Liver (tissue), 9 donors: Measurements from ENCODE around the gene LRRC26. TPM values are rescaled to one million over a fixed set of nuclear protein-coding genes. Genes with fewer than 3 reads are reported as not detected.

Experiments
- DNase-seq: peaks from one replicate; pipeline ENCODE4 v3.0.0-alpha.2; 2017; ENCODE audit warnings: low spot score
- H3K27ac ChIP-seq, 2 donors: one replicate each; pipeline ENCODE4 v1.7.0; 2013; ENCODE audit warnings: inconsistent platforms in 2 of 2, low read length in 2 of 2, control low read depth in 1 of 2, low read depth in 1 of 2, mild to moderate bottlenecking in 1 of 2
- H3K27me3 ChIP-seq, 4 donors: one replicate each; pipeline versions ENCODE4 v1.6.1 to v1.7.0; 2013; ENCODE audit warnings: low read length in 3 of 4, inconsistent platforms in 1 of 4, mild to moderate bottlenecking in 1 of 4, moderate library complexity in 1 of 4; ENCODE audit not compliant: control insufficient read depth in 4 of 4, insufficient read depth in 4 of 4
- H3K36me3 ChIP-seq, 4 donors: one replicate each; pipeline versions ENCODE4 v1.6.1 to v1.7.0; 2013; ENCODE audit warnings: low read length in 3 of 4, mild to moderate bottlenecking in 3 of 4, low read depth in 1 of 4, moderate library complexity in 1 of 4; ENCODE audit not compliant: control insufficient read depth in 4 of 4, insufficient read depth in 3 of 4
- H3K4me1 ChIP-seq, 4 donors: one replicate each; pipeline versions ENCODE4 v1.6.1 to v1.7.0; 2013; ENCODE audit warnings: low read length in 3 of 4, mild to moderate bottlenecking in 3 of 4, moderate library complexity in 1 of 4; ENCODE audit not compliant: control insufficient read depth in 4 of 4, insufficient read depth in 4 of 4
- H3K4me3 ChIP-seq, 3 donors: one replicate each; pipeline versions ENCODE4 v1.6.1 to v1.7.0; 2013; ENCODE audit warnings: low read length in 3 of 3, control low read depth in 1 of 3, low read depth in 1 of 3, mild to moderate bottlenecking in 1 of 3
- H3K9ac ChIP-seq, 2 donors: one replicate each; pipeline ENCODE4 v1.7.0; 2013; ENCODE audit warnings: low read length in 2 of 2, mild to moderate bottlenecking in 2 of 2, moderate library complexity in 2 of 2, control low read depth in 1 of 2, low read depth in 1 of 2
- H3K9me3 ChIP-seq, 4 donors: one replicate each; pipeline versions ENCODE4 v1.6.1 to v1.7.0; 2013; ENCODE audit warnings: low read length in 3 of 4; ENCODE audit not compliant: control insufficient read depth in 4 of 4
- EGR1 ChIP-seq, 2 donors: IDR thresholded peaks; 2 replicates each; pipeline ENCODE4 v1.6.1; 2016 to 2018; ENCODE audit warnings: antibody characterized with exemption in 2 of 2, low read depth in 2 of 2
- FOXA2 ChIP-seq: IDR thresholded peaks from 2 replicates; pipeline ENCODE4 v1.6.1; 2016; ENCODE audit warnings: antibody characterized with exemption
- GABPA ChIP-seq, 2 donors: IDR thresholded peaks in 1 of 2; conservative IDR thresholded peaks in 1 of 2; 2 replicates each; pipeline ENCODE4 v1.6.1; 2016; ENCODE audit warnings: antibody characterized with exemption in 2 of 2, mild to moderate bottlenecking in 1 of 2, moderate library complexity in 1 of 2
- HNF4A ChIP-seq, 2 donors: conservative IDR thresholded peaks; 2 replicates each; pipeline ENCODE4 v1.6.1; 2016; ENCODE audit warnings: antibody characterized with exemption in 2 of 2, mild to moderate bottlenecking in 2 of 2
- HNF4G ChIP-seq: IDR thresholded peaks from 2 replicates; pipeline ENCODE4 v1.6.1; 2016; ENCODE audit warnings: antibody characterized with exemption
- JUND ChIP-seq, 2 donors: IDR thresholded peaks; 2 replicates each; pipeline ENCODE4 v1.6.1; 2016; ENCODE audit warnings: antibody characterized with exemption in 2 of 2
- NR2F2 ChIP-seq: IDR thresholded peaks from 2 replicates; pipeline ENCODE4 v1.6.1; 2016; ENCODE audit warnings: antibody characterized with exemption
- RAD21 ChIP-seq, 2 donors: IDR thresholded peaks; 2 replicates each; pipeline ENCODE4 v1.6.1; 2016; ENCODE audit warnings: antibody characterized with exemption in 2 of 2, mild to moderate bottlenecking in 2 of 2
- TAF1 ChIP-seq: conservative IDR thresholded peaks from 2 replicates; pipeline ENCODE4 v1.6.1; 2016; ENCODE audit warnings: antibody characterized with exemption, mild to moderate bottlenecking
- YY1 ChIP-seq: IDR thresholded peaks from 2 replicates; pipeline ENCODE4 v1.6.1; 2016; ENCODE audit warnings: antibody characterized with exemption, mild to moderate bottlenecking
- WGBS: extraction: QIAGEN DNeasy Blood & Tissue Kit; methylation state at CpG from one replicate; pipeline ENCODE4 v1.1.7; 2013; 5-methylcytosine and 5-hydroxymethylcytosine counted together
- polyA plus RNA-seq, 2 donors: library from polyadenylated mRNA; stranded (reverse) in 1 of 2; unstranded in 1 of 2; fragments of 200-250 nt in 1 of 2; fragments of >200 nt in 1 of 2; fragmentation: Nextera tagmentation in 1 of 2; extraction: Ambion mirVana in 1 of 2; gene quantifications; one replicate each; pipeline versions ENCODE4 v1.2.1 to v1.2.3, GENCODE V29; 2013 to 2015
- total RNA-seq, 2 donors: library from RNA; depleted of rRNA; stranded (reverse); fragments of >200 nt; gene quantifications; one replicate each; pipeline ENCODE4 v1.2.3, GENCODE V29; 2014
- TF ChIP-seq, protein P1 (sequence below): IDR thresholded peaks from 2 replicates; pipeline ENCODE4 v1.6.1; 2016; ENCODE audit warnings: antibody characterized with exemption
- TF ChIP-seq, protein P2 (sequence below): fragments of 150-350 bp; IDR thresholded peaks from 2 replicates; pipeline ENCODE4 v1.5.1; 2017; ENCODE audit warnings: improper control_type of control experiment, low read depth, low read length; ENCODE audit not compliant: missing input control
- TF ChIP-seq, protein P3 (sequence below): IDR thresholded peaks from 2 replicates; pipeline ENCODE4 v1.6.1; 2016; ENCODE audit warnings: antibody characterized with exemption
- TF ChIP-seq, protein P4 (sequence below): IDR thresholded peaks from 2 replicates; pipeline ENCODE4 v1.6.1; 2016; ENCODE audit warnings: antibody characterized with exemption
- donor health status: healthy.
- donor health status: healthy.
- donor health status: healthy.
- donor health status: healthy.
- donor health status: healthy.

Gene LRRC26
- total and polyA plus RNA-seq, 4 donors: 0.09 to 0.17 TPM; not detected in 2

DNA sequence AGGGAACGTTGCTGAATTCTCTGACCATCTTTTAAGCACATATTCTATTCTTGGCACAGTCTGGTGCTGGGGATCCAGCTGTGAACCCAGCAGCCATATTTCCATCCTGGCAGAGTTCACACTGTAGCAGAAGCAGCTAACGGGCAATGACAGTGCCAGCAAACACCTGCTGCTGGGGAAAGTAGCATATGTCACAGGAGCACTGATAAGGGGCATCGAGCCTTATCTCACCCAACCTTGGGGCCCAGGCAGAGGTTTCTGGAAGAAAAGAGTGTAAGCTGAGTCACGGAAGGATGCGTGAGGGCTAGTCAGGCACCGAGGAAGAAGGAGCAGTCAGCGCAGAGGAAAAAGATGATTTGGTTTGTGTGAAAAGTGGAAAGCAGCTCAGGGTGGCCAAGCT is 36.8 kb upstream of the LRRC26 start:
- H3K4me1 ChIP-seq: peaks cover 20 to 53% (median 48%) of the 10 kb centered on the region in 4 donors
- peak overlapping the region in 1 of 3 donors; percentile 96 for H3K4me3 ChIP-seq
- 79% methylated on average over 7 of the region's 7 CpGs for WGBS
- no peak overlapping the region for H3K27ac ChIP-seq
- H3K27me3 ChIP-seq: no peaks in the 10 kb centered on the region
- TF ChIP-seq, protein P1, sequence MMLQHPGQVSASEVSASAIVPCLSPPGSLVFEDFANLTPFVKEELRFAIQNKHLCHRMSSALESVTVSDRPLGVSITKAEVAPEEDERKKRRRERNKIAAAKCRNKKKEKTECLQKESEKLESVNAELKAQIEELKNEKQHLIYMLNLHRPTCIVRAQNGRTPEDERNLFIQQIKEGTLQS: no peak
- H3K9me3 ChIP-seq: no peaks in the 10 kb centered on the region
- peaks cover 0 to 5% (median 0%) of the 10 kb centered on the region in 4 donors for H3K36me3 ChIP-seq
- DNase-seq: no peak
- H3K9ac ChIP-seq: no peak overlapping the region

DNA sequence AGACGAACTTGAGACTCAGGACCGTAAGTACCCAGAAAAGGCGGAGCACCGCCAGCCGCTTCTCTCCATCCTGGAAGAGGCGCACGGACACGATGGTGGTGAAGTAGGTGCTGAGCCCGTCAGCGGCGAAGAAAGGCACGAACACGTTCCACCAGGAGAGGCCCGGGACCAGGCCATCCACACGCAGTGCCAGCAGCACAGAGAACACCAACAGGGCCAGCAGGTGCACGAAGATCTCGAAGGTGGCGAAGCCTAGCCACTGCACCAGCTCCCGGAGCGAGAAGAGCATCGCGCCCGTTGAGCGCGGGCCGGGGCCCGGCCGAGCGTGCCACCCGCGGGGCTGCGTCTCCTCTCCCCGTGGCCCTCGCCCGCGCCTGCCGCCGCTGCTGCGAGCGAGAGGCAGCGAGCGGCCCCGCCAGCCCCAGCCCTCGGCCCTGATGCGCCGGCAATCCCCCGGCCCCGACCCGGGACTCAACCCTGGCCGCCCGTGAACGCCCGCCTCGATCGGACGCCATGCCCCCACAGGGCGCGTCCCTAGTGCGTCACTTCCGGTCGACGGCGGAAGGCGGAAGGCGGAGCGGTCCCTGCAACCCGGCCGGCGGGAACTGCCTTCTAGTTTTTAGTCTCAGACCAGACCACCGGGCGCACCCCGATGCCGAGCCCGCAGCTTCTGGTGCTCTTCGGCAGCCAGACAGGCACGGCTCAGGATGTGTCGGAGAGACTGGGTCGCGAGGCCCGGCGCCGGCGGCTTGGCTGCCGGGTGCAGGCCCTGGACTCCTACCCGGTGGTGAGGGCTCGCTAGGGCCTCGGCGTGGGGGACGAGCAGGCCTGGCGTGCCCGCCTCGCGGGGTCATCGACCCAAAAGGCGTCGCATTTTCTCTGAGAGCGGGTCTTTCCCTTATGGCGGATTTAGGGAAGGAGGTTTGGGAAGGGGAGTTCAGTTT is 35.5 kb upstream of the LRRC26 start, which contains the start of the genes NDOR1 and TMEM203:
NDOR1 (plus strand) TSS at position 575 of the 944 bp plus-strand sequence; CDS start at position 653, 78 bp downstream.
TMEM203 (minus strand) TSS at position 523 of the 944 bp plus-strand sequence; CDS start at position 289, 234 bp downstream.
- Histone ChIP-seq H3K27ac (peak within 1 kb of the TSS; percentile 45 to 73), H3K4me3 (peak within 1 kb of the TSS; percentile 90 to 98 (median 96)), H3K27me3 (no peaks in the 10 kb centered on the region), H3K36me3 (peaks cover 0 to 5% (median 0%) of the 10 kb centered on the region in 4 donors), H3K9ac (peak within 1 kb of the TSS; percentile 64 to 82), H3K9me3 (no peaks in the 10 kb centered on the region), H3K4me1 (peaks cover 25 to 62% (median 55%) of the 10 kb centered on the region in 4 donors)
- peak; percentile 84 to 96 for TF ChIP-seq GABPA (IDR thresholded peaks at IDR 0.05 in 1 of 2, conservative IDR thresholded peaks at IDR 0.05 in 1 of 2)
- no peak for TF ChIP-seq JUND (IDR thresholded peaks at IDR 0.05)
- TF ChIP-seq FOXA2: no peak
- TF ChIP-seq, protein P2, sequence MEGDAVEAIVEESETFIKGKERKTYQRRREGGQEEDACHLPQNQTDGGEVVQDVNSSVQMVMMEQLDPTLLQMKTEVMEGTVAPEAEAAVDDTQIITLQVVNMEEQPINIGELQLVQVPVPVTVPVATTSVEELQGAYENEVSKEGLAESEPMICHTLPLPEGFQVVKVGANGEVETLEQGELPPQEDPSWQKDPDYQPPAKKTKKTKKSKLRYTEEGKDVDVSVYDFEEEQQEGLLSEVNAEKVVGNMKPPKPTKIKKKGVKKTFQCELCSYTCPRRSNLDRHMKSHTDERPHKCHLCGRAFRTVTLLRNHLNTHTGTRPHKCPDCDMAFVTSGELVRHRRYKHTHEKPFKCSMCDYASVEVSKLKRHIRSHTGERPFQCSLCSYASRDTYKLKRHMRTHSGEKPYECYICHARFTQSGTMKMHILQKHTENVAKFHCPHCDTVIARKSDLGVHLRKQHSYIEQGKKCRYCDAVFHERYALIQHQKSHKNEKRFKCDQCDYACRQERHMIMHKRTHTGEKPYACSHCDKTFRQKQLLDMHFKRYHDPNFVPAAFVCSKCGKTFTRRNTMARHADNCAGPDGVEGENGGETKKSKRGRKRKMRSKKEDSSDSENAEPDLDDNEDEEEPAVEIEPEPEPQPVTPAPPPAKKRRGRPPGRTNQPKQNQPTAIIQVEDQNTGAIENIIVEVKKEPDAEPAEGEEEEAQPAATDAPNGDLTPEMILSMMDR: peak; percentile 4
- TF ChIP-seq YY1: peak; percentile 94
- TF ChIP-seq, protein P3, sequence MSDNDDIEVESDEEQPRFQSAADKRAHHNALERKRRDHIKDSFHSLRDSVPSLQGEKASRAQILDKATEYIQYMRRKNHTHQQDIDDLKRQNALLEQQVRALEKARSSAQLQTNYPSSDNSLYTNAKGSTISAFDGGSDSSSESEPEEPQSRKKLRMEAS: no peak
- TF ChIP-seq NR2F2: no peak
- TF ChIP-seq RAD21 (IDR thresholded peaks at IDR 0.05): peak in 1 of 2 donors; percentile 16
- DNase-seq: peak; percentile 95
- under 1% methylated on average over 98 of the region's 98 CpGs for WGBS

DNA sequence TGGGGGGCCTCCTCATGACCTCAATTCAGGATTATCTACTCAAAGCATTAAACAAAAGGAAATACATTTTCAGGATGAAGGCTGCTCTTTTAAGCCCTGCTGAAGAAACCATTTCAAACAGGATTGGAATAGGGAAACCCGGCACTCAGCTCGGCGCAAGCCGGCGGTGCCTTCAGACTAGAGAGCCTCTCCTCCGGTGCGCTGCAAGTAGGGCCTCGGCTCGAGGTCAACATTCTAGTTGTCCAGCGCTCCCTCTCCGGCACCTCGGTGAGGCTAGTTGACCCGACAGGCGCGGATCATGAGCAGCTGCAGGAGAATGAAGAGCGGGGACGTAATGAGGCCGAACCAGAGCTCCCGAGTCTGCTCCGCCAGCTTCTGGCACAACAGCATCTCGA is 34.9 kb upstream of the LRRC26 start:
- H3K36me3 ChIP-seq: peaks cover 0 to 5% (median 0%) of the 10 kb centered on the region in 4 donors
- WGBS: 11% methylated on average over 21 of the region's 21 CpGs
- no peak for DNase-seq
- peak overlapping the region; percentile 90 to 98 (median 96) for H3K4me3 ChIP-seq
- no peaks in the 10 kb centered on the region for H3K27me3 ChIP-seq
- no peaks in the 10 kb centered on the region for H3K9me3 ChIP-seq
- peak overlapping the region in 1 of 2 donors; percentile 45 for H3K27ac ChIP-seq
- TF ChIP-seq, protein P2: no peak
- TF ChIP-seq, protein P1: no peak
- TF ChIP-seq HNF4A (conservative IDR thresholded peaks at IDR 0.05) (no peak), TAF1 (no peak), GABPA (IDR thresholded peaks at IDR 0.05 in 1 of 2, conservative IDR thresholded peaks at IDR 0.05 in 1 of 2) (no peak), JUND (IDR thresholded peaks at IDR 0.05) (no peak), EGR1 (IDR thresholded peaks at IDR 0.05; ENCODE audit: low read depth in 2 of 2) (no peak), NR2F2 (no peak), YY1 (no peak), HNF4G (no peak), RAD21 (IDR thresholded peaks at IDR 0.05) (no peak), FOXA2 (no peak)
- TF ChIP-seq, protein P4, sequence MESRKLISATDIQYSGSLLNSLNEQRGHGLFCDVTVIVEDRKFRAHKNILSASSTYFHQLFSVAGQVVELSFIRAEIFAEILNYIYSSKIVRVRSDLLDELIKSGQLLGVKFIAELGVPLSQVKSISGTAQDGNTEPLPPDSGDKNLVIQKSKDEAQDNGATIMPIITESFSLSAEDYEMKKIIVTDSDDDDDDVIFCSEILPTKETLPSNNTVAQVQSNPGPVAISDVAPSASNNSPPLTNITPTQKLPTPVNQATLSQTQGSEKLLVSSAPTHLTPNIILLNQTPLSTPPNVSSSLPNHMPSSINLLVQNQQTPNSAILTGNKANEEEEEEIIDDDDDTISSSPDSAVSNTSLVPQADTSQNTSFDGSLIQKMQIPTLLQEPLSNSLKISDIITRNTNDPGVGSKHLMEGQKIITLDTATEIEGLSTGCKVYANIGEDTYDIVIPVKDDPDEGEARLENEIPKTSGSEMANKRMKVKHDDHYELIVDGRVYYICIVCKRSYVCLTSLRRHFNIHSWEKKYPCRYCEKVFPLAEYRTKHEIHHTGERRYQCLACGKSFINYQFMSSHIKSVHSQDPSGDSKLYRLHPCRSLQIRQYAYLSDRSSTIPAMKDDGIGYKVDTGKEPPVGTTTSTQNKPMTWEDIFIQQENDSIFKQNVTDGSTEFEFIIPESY: no peak
- TF ChIP-seq, protein P3: no peak
- peaks cover 25 to 62% (median 55%) of the 10 kb centered on the region in 4 donors for H3K4me1 ChIP-seq
- peak overlapping the region; percentile 29 to 82 for H3K9ac ChIP-seq
